GM18519 (cell line): Measurements from ENCODE around the gene KLKB1.
"Not testable (repeated sequence)": the region's sequence is repeated elsewhere in the genome, so short reads cannot be mapped to it uniquely, and the experiment has no call there.

Experiments
- ATAC-seq: cut with Tn5 transposase; IDR thresholded peaks from one replicate; pipeline ENCODE4 v1.9.1; 2021; ENCODE audit warnings: mild to moderate bottlenecking, moderate library complexity; ENCODE audit not compliant: unreplicated experiment, low FRiP score

KLKB1 gene

GRCh38 chr4:186264660-186265059 is 37.4 kb downstream of the KLKB1 start:
- no peak for ATAC-seq

GRCh38 chr4:186265250-186265649 is 37.9 kb downstream of the KLKB1 start:
- not testable (repeated sequence) for ATAC-seq

DNA sequence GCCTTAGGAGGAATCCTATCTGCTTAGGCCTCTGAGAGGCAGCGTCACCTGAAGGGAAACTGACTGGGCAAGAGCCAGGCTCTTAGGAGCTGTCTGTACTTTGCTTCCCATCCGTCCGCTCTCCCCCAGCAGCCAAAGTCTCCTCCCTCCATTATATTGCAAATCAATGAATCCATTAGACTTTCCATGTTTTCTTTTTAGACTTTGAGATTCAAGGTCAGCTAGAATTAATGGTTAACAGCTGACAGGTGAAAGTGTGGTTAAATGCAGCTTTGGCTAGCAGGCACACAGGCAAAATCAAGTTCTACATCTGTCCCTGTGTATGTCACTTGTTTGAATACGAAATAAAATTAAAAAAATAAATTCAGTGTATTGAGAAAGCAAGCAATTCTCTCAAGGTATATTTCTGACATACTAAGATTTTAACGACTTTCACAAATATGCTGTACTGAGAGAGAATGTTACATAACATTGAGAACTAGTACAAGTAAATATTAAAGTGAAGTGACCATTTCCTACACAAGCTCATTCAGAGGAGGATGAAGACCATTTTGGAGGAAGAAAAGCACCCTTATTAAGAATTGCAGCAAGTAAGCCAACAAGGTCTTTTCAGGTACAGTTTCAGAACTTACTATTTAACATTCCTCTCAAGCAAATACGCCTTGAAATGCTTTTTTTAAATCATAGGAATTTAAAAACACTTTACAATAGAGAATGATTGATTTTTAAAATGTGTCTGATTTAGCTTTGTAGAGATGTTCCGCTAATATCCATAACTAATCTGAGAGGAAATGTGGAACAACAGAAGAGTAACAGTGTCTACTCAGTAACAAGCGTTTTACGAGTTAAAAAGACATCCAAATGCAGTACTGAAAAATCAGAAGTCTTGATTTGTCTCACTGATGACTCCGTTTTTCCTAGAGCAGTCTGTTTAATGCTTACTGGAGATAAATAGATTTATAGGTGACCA is 38.7 kb downstream of the KLKB1 start, which contains the start of gene F11:
TSS of gene F11 (plus strand) at position 507 of the 970 bp plus-strand sequence. CDS start 948 bp downstream, outside the sequence.
- no peak for ATAC-seq

DNA sequence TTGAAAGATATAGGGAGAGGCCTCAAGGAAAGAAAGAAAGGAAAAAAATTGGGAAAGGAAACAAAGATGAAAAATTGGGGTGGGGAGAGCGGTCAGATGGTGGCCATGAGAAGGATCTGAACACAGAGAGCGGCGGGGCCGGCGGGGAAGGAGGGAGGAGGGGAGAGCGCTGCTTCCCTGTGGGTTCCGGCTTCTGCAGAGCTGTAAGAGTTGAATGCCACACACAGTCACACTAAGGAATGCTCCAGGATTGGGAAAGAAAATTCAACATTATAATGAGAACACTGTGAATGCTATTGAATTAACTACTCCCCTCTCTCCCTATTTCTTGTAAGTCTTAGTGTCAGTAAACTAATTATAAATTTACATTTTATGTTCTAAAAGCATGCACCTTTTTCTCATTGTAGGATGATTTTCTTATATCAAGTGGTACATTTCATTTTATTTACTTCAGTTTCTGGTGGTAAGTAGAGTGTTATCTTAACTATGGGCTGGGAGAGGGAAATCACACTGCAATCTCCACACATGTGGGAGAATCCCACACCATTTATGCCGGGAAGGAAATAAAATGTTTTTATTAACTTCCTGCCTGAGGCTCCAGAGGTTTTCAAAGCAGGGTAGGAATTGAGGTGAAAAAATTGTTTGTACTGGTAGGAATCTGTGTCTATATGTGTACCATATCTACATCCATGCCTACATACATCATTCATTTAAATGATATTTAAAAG is 39.6 kb downstream of the KLKB1 start:
- ATAC-seq = no peak

DNA sequence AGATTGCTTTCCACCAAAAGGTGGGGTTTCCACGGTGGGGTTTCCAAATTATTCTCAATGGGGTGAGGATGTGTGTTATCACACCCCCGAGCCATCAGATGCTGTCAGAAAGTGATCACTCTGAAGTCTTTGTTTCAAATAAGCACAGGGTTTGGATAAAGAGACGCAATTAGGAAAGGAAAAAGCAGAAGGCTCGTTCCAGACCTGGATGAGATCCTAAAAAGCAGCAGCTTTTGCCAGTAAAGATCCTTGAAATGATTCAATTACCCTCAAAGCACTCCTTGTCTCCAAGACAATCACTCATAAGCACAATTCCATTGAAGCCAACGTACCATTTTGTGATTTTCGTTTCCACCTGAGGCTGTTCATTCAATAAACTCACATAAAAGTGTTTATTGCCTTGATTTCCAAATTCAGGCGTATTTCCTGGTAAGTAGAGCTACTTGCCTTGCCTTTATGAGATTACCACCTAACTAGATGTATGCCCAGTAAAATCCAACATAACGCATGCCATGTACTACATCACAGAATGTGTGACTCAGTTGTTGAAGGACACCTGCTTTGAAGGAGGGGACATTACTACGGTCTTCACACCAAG is 43.9 kb downstream of the KLKB1 start:
- ATAC-seq = no peak

GRCh38 chr4:186272699-186273391 is 45.5 kb downstream of the KLKB1 start:
- ATAC-seq = no peak

DNA sequence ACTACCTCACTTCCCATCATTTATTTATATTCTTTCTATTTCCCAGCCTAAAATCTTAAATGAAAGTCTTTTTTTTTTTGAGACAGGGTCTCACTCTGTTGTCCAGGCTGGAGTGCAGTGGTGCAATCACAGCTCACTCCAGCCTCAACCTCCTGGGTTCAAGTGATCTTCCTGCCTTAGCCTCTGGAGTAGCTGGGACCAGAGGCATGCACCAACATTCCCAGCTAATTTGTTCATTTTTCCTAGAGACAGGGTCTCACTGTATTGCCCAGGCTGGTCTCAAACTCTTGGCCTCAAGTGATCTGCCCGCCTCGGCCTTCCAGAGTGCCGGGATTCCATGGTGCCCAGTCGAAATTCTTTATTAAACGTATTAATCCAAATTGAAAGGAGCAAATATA is 46.1 kb downstream of the KLKB1 start:
- not testable (repeated sequence) for ATAC-seq

- ATAC-seq = no peak
These were observed 56.0 kb downstream of the KLKB1 start for GRCh38 chr4:186283311-186283710.

- no peak for ATAC-seq
These were observed 57.8 kb downstream of the KLKB1 start for GRCh38 chr4:186285147-186285546.

GRCh38 chr4:186286581-186286980 is 59.3 kb downstream of the KLKB1 start:
- no peak for ATAC-seq

- ATAC-seq = no peak
These were observed 64.1 kb downstream of the KLKB1 start for GRCh38 chr4:186291256-186291890.

DNA sequence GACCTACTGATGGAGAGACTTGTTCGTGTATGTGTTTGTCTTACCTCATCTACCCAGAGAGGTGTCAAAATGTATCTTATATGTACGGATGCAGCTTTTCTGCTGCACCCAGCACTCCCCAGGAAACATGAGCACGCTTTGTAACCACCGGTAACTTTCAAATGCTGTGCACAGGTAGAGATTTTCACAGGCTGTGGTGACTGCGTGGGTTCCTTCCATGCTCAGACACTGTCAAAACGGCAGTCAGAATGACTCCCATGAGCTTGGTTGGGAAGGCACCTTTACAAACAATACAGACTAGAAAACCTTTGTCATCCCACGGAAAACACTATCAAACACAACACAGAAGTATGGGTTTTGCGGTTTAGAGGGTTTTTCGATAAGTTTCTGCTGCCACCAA is 66.9 kb downstream of the KLKB1 start:
- no peak for ATAC-seq

- ATAC-seq = no peak
These were observed 69.2 kb downstream of the KLKB1 start for GRCh38 chr4:186296481-186296880.

DNA sequence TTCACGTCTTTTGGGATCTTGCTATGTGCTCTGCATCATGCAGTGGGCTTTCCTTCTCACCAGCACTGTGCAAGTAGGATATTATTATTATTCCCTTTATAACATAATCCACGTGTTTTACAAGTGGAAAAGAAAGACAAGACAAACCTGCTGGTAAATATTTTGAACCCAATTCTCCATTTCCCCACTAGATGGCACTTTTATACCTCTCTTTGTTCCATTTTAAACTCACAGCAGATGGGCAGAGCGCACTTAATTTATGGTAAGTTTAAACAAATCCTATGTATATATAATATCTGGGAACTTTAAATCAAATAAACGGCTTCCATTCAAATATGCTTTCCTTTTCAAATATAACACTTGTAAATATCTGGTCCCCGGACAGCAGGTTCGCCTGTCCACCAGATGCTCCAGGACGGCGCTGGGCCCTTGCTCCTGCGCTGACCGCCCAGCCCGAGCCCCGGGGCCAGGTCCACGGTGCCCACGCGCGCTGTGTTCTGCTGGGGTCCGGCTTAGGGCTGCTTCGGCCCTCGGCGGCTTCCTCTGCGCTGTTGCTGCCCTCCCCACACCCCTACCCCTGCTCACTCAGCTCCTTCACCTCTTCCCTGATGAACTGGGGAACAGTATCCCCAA is 69.8 kb downstream of the KLKB1 start:
- no peak for ATAC-seq

DNA sequence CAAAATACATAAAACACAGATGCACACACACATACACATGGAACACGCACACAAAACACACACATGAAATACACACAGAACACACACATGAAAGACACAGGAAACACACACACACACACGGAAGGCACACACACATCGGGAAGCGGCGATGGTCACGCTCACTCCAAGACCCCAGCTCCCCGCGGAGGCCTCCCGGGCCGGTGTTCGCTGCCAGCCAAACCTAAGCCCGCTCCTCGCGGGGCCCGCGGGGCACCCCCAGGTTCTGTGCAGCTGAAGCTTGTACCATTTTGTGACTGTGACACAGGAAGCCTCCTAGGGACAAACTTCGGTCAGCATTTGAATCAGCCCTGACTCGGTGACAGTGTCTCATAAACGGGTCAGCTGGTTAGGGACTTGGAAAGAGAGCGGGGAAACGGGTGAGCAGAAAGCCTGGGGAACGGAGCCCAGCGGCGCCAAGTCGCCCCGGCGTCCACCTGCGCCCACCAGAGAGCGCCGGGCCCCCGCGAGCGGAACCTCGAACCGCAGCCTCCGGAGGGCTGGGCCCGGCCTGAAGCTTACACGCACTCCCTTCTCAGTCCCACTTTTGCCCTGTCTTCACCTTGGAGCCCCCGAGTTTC is 70.8 kb downstream of the KLKB1 start:
- ATAC-seq = no peak

DNA sequence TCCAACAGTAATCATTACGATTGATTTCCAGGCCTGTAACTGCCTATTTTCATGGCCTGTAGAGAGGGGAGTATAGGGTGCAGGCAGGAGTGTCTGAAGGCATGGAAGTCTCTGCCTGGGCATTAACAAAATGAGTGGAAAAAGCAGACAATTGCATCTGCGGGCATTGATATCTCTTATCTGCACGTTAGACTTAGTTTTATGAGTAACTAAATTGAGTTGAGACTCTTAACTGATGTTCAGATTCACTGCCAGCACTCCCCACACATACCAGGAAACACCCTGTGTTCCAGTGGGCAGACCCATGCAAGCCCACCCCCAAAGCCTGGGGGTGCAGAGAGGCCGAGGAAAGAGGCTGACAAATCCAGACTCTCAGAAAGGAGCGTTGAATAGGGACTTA is 72.0 kb downstream of the KLKB1 start:
- ATAC-seq = no peak

- no peak for ATAC-seq
These were observed 73.5 kb downstream of the KLKB1 start for GRCh38 chr4:186300659-186301390.

DNA sequence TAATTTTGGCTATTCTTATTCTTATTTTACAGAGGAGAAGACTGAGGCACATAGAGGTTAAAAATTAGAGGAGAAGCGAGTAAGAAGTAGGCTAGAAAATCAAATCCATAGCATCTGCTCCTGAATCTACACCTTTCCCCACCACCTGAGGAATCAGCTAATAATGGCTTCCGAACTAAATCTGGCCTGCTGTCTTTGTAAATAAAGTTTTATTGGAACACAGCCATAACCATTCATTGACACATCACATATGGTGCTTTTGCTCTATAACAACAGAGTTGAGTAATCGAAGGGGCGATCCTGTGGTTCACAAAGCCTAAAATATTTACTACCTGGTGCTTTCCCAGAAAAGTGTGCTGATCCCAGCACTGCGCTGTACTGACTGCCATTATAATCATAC is 76.9 kb downstream of the KLKB1 start:
- no peak for ATAC-seq
